Measurements from ENCODE around the gene ZNF423.

ZNF423 gene

DNA sequence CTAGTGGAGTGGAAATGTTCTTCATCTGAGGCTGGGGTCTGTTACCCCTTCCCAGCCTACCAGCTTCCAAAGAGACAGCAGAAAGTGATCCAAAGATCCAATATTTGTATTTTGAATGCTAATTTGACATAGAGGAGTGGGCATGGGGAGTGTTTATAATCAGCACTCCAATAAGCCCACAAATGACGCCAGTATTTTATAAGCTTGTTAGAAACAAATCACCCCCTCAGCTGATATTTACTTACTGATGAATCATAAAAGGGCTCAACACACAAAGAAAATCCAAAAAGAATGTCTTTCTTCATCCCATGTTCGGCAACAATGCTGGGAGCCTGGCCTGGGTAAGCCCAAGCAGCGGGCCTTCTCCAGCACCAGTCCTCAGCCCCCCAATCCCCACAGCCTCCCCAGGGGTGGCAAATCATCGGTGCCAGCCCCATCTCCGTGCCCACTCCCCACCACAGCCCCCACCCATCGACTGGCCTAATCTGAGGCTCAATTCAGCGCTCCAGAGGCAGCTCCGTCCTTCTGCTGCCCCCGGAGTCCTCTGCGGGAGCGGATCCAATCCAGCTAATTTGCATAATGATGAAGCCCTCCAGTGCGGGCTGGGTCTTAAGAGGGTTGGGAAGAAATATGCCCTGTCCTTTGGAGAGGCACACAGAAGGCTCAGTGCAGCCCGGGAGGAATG lies 312.8 kb downstream of the ZNF423 start:
- DNase-seq (ENCODE audit: low read depth) = no peak
- TF ChIP-seq, protein P1, sequence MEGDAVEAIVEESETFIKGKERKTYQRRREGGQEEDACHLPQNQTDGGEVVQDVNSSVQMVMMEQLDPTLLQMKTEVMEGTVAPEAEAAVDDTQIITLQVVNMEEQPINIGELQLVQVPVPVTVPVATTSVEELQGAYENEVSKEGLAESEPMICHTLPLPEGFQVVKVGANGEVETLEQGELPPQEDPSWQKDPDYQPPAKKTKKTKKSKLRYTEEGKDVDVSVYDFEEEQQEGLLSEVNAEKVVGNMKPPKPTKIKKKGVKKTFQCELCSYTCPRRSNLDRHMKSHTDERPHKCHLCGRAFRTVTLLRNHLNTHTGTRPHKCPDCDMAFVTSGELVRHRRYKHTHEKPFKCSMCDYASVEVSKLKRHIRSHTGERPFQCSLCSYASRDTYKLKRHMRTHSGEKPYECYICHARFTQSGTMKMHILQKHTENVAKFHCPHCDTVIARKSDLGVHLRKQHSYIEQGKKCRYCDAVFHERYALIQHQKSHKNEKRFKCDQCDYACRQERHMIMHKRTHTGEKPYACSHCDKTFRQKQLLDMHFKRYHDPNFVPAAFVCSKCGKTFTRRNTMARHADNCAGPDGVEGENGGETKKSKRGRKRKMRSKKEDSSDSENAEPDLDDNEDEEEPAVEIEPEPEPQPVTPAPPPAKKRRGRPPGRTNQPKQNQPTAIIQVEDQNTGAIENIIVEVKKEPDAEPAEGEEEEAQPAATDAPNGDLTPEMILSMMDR (conservative IDR thresholded peaks at IDR 0.05; ENCODE audit: low read length) = no peak
- H3K4me3 ChIP-seq (ENCODE audit: low read length) = no peak overlapping the region

DNA sequence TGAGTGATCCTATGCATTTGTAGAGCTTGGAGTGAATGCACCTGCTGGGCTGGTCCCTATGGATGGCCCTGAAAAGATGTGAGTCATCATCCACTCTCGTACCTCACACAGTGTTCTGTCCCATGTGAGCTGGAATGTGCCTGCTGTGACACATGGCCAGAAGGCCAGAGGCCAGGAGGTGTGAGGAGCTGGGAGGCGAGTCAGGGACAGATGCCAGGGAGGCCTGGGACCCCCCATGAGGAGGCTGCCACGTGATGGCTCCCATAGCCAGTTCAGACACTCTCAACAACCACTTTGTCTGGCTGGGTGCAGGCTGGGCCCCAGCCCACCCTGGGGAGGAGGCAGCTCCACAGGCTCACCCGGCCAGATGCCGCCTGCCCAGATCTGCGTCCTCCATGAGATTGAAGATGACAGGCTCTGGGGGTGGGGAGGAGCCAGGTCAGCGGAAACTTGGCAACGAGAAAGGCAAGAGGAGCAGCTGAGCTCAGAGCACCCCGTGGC lies 313.5 kb downstream of the ZNF423 start:
- TF ChIP-seq, protein P1 (conservative IDR thresholded peaks at IDR 0.05; ENCODE audit: low read length) = no peak
- H3K4me3 ChIP-seq (ENCODE audit: low read length) = no peak overlapping the region
- no peak for DNase-seq (ENCODE audit: low read depth)

DNA sequence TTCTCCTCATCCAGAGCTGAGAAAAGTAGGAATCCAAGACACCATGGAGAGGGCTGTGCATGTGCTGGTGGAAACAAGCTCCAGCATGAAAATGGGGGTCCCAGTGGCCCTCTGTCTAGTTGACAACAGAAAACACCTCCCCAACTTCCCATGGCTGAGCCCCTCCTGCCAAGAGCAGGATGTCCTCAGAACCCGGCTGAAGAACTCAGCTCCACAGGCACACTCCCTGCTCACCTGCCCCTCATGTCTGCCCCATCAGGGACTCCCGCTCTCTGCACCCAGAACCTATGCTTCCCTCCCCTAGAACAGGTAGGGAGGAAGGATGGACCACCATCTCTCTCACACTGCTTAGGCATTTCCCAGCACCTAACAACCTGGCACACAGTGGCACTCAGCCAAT lies 315.1 kb downstream of the ZNF423 start:
- no peak for DNase-seq (ENCODE audit: low read depth)
- H3K4me3 ChIP-seq (ENCODE audit: low read length) = no peak overlapping the region
- TF ChIP-seq, protein P1 (conservative IDR thresholded peaks at IDR 0.05; ENCODE audit: low read length) = no peak

DNA sequence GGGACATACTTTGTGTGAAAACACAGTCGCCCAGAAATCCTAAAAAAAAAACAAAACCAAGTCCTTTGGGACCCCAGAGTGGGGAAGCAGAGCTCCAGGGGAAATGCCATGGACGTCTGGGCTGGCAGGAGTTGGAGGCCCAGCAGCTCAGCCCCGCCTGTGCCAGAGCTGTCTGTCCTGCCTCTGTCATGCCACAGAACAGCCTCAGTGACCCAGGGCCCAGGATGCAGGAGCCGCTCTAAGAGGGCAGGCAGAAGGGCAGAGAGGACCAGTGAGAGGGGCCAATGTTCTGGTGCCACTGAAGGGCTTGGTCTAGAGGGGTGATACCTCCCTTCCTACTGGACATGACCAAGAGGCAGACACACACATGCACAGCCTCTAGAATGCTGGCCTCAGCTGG lies 316.2 kb downstream of the ZNF423 start:
- TF ChIP-seq, protein P1 (conservative IDR thresholded peaks at IDR 0.05; ENCODE audit: low read length) = no peak
- no peak overlapping the region for H3K4me3 ChIP-seq (ENCODE audit: low read length)
- DNase-seq (ENCODE audit: low read depth) = no peak

DNA sequence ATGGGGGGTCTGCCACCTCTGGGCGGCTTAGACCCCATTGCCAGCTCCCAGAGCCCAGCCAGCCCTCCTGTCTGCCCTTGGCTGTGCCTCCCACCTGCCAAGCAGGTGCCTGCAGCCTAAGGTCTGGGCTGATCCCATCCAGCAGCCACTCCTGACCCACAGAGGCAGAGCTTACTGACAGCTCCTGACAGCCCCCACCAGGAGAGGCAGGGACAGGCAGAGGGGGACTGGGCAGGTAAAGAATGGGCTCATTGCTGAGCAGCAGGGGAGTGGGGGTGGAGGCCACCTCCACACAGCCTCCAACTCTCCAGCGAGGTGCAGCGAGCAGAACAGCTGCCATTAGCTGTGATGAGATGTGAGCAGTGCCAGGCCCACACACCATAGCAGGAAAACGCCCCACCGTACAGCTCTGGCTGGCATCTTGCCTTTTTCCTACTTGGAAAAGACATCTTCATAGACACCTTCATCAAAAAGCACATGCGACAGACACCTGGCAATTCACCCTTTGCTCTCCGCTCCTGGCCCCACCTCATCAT lies 317.9 kb downstream of the ZNF423 start:
- no peak for DNase-seq (ENCODE audit: low read depth)
- no peak overlapping the region for H3K4me3 ChIP-seq (ENCODE audit: low read length)
- TF ChIP-seq, protein P1 (conservative IDR thresholded peaks at IDR 0.05; ENCODE audit: low read length) = no peak

DNA sequence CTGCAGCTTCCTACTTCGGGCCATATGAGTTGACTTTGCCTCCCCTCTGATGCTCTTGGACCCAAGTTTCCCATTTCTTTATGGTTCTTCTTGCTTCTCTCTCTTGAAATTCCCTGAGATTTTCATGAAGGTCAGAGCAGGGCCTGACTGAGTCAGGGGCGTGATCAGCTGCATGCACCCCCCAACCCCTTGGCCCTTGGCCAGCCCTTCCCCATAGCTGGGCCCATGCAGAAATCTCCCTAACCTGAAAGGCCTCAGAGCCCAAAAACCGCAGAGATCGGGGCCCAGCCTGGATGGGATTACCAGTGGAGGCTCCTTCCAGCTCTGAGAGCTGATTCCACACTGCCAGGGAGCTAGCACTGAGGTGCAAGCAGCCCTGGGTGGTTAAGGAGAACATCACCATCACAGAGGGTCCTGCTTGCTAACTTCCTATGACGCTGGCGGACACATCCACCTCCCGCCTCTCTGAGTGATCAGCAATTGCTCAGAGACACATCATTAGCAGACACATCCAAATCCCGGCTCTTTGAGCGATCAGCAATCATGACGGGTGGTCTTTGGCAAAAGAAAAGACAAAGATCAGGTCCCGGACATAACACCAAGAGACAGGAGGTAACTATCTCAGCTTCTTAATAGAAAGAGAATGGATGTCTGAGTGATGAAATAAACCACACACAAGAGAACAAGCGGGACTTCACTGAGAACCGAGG lies 320.9 kb downstream of the ZNF423 start:
- TF ChIP-seq, protein P1 (conservative IDR thresholded peaks at IDR 0.05; ENCODE audit: low read length) = no peak
- no peak overlapping the region for H3K4me3 ChIP-seq (ENCODE audit: low read length)
- no peak for DNase-seq (ENCODE audit: low read depth)
